Epithelial cell of prostate (primary cell): ENCODE data around the gene TADA2B.

Experiments
- DNase-seq: peaks from one replicate; pipeline ENCODE4 v3.0.0-alpha.2; 2011; ENCODE audit warnings: low read depth, low spot score
- H3K27ac ChIP-seq: fragments of 450-650 bp; 2 replicates; pipeline ENCODE4 v1.5.1; 2017; ENCODE audit warnings: mild to moderate bottlenecking

The TADA2B gene

GRCh38 chr4:7103607-7104365 is 60.6 kb downstream of the TADA2B start:
- H3K27ac ChIP-seq: no peak overlapping the region
- no peak for DNase-seq

- H3K27ac ChIP-seq: no peak overlapping the region
- DNase-seq: no peak
Observed at GRCh38 chr4:7104366-7105031, 61.3 kb downstream of the TADA2B start.

GRCh38 chr4:7105276-7105675 is 62.1 kb downstream of the TADA2B start:
- no peak overlapping the region for H3K27ac ChIP-seq
- no peak for DNase-seq

- DNase-seq: no peak
- H3K27ac ChIP-seq: no peak overlapping the region
Observed at GRCh38 chr4:7107166-7107905, 64.2 kb downstream of the TADA2B start.
